Activated naive CD4-positive, alpha-beta T cell treated with anti-CD3 and anti-CD28 coated beads, Interleukin-2, amount 50 U/mL, for 24 hours (primary cell): ENCODE data around the gene GRK5.
"Not testable (repeated sequence)": the region's sequence is repeated elsewhere in the genome, so short reads cannot be mapped to it uniquely, and the experiment has no call there.

ENCODE experiments used
- H3K27ac Mint-ChIP-seq: one replicate; pipeline ENCODE4 v1.8.0; 2021; ENCODE audit warnings: mild to moderate bottlenecking, mixed read lengths
- H3K27me3 Mint-ChIP-seq: one replicate; pipeline ENCODE4 v1.8.0; 2021; ENCODE audit warnings: mixed read lengths
- H3K36me3 Mint-ChIP-seq: one replicate; pipeline ENCODE4 v1.8.0; 2021; ENCODE audit warnings: mixed read lengths
- H3K4me1 Mint-ChIP-seq: one replicate; pipeline ENCODE4 v1.8.0; 2021; ENCODE audit warnings: mixed read lengths
- H3K4me3 Mint-ChIP-seq: one replicate; pipeline ENCODE4 v1.8.0; 2021; ENCODE audit warnings: mild to moderate bottlenecking, mixed read lengths
- H3K9me3 Mint-ChIP-seq: one replicate; pipeline ENCODE4 v1.8.0; 2021; ENCODE audit warnings: mixed read lengths

GRK5 gene

DNA sequence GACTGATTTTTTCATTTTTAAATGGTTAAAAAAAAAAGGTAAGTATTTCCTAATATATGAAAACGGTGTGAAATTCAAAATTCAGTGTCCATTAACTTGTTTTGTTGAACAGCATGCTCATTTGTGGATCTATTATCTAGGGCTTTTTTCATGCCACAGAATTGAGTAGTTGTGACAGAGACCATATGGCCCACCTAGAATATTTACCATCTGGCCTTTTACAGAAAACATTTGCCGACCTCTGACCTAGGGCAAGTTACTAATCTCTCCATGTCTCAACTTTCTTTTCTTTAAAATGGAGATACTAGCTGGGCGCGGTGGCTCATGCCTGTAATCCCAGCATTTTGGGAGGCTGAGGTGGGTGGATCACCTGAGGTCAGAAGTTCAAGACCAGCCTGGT is 41.3 kb downstream of the GRK5 start:
- Mint-ChIP-seq H3K4me1 (peaks cover 46% of the 10 kb centered on the region), H3K9me3 (no peaks in the 10 kb centered on the region), H3K27me3 (no peaks in the 10 kb centered on the region), H3K36me3 (no peaks in the 10 kb centered on the region), H3K4me3 (no peak overlapping the region), H3K27ac (no peak overlapping the region)

GRCh38 chr10:119250641-119251314 is 43.4 kb downstream of the GRK5 start:
- Mint-ChIP-seq H3K4me3 (no peak overlapping the region), H3K27ac (peak overlapping the region; percentile 35), H3K36me3 (peaks cover 2% of the 10 kb centered on the region), H3K9me3 (no peaks in the 10 kb centered on the region), H3K27me3 (no peaks in the 10 kb centered on the region), H3K4me1 (peaks cover 46% of the 10 kb centered on the region)

- no peaks in the 10 kb centered on the region for H3K27me3 Mint-ChIP-seq
- no peak overlapping the region for H3K27ac Mint-ChIP-seq
- H3K36me3 Mint-ChIP-seq: peaks cover 2% of the 10 kb centered on the region
- no peak overlapping the region for H3K4me3 Mint-ChIP-seq
- peaks cover 46% of the 10 kb centered on the region for H3K4me1 Mint-ChIP-seq
- H3K9me3 Mint-ChIP-seq: no peaks in the 10 kb centered on the region
Measured at GRCh38 chr10:119251315-119251708, 43.9 kb downstream of the GRK5 start.

DNA sequence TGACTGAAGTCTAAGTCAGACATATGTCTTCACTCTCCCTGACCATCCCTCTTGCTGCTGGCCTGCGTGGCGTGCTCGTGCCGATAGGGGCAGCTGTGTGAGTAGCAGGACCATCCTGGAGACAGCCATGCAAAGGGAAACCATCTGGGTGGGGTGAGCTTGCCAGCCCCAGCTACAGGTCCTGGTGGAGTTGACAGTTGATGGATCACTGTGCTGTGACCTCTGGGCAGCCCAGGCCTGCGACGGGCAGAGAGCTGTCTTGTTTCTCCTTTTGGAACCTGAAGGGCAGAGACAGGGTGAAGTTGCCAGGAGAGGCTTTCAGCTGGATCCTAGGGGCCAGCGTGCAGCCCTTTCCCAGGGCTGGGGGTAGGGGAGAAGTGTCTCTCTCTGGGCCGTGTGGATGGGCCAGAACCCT is 44.7 kb downstream of the GRK5 start:
- Mint-ChIP-seq H3K27me3 (no peaks in the 10 kb centered on the region), H3K4me1 (peaks cover 48% of the 10 kb centered on the region), H3K4me3 (no peak overlapping the region), H3K27ac (no peak overlapping the region), H3K9me3 (no peaks in the 10 kb centered on the region), H3K36me3 (peaks cover 2% of the 10 kb centered on the region)

- Mint-ChIP-seq H3K36me3 (peaks cover 2% of the 10 kb centered on the region), H3K4me3 (no peak overlapping the region), H3K9me3 (no peaks in the 10 kb centered on the region), H3K4me1 (peaks cover 44% of the 10 kb centered on the region), H3K27me3 (no peaks in the 10 kb centered on the region), H3K27ac (peak overlapping the region; percentile 8)
Measured at GRCh38 chr10:119252470-119253151, 45.2 kb downstream of the GRK5 start.

DNA sequence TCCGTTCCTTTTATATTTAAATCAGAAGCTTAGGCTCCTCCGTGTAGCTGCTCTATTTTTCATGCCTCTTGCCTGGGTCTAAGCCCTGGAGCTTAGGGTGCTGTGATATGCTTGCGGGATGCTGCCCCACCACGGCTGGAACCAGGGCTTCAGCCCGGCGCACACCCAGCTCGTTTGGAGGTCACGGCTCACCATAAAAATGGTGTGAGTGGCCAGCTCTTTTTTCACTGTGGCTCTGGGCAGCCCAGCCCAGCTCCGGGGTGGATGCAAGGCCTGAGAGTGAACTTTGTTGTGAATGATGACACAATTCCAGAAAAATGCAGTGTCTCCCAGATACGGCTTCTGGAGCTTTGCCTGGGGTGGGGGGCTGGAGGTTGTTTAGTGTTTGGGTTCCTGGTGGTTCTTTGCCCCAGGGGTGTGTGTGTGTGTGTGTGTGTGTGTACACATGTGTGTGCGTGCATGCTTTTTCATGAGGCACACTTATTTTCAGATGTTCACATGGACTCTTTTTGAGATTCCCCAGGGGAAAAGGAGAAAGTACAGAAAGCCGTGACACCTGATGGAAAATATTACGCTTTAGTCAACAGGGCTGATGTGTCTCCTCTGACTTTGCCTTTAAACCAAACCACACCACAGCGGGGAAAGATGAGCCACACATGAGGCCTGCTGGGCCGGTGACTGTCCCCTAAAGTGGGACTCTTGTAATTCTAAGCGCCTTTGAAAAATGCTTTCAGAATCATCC is 46.2 kb downstream of the GRK5 start:
- Mint-ChIP-seq H3K27ac (peak overlapping the region; percentile 92), H3K9me3 (no peaks in the 10 kb centered on the region), H3K27me3 (no peaks in the 10 kb centered on the region), H3K4me3 (peak overlapping the region; percentile 52), H3K4me1 (peaks cover 52% of the 10 kb centered on the region), H3K36me3 (peaks cover 3% of the 10 kb centered on the region)

- H3K9me3 Mint-ChIP-seq: no peaks in the 10 kb centered on the region
- H3K4me3 Mint-ChIP-seq: peak overlapping the region; percentile 52
- no peaks in the 10 kb centered on the region for H3K27me3 Mint-ChIP-seq
- H3K36me3 Mint-ChIP-seq: peaks cover 3% of the 10 kb centered on the region
- peak overlapping the region; percentile 92 for H3K27ac Mint-ChIP-seq
- H3K4me1 Mint-ChIP-seq: peaks cover 55% of the 10 kb centered on the region
Measured at GRCh38 chr10:119254335-119254734, 47.0 kb downstream of the GRK5 start.

- H3K36me3 Mint-ChIP-seq: peaks cover 3% of the 10 kb centered on the region
- no peak overlapping the region for H3K4me3 Mint-ChIP-seq
- H3K27ac Mint-ChIP-seq: no peak overlapping the region
- H3K9me3 Mint-ChIP-seq: no peaks in the 10 kb centered on the region
- H3K27me3 Mint-ChIP-seq: no peaks in the 10 kb centered on the region
- H3K4me1 Mint-ChIP-seq: peaks cover 50% of the 10 kb centered on the region
Measured at GRCh38 chr10:119256030-119256429, 48.7 kb downstream of the GRK5 start.

- H3K4me1 Mint-ChIP-seq: peaks cover 43% of the 10 kb centered on the region
- H3K9me3 Mint-ChIP-seq: no peaks in the 10 kb centered on the region
- H3K4me3 Mint-ChIP-seq: no peak overlapping the region
- H3K36me3 Mint-ChIP-seq: peaks cover 6% of the 10 kb centered on the region
- no peaks in the 10 kb centered on the region for H3K27me3 Mint-ChIP-seq
- no peak overlapping the region for H3K27ac Mint-ChIP-seq
Measured at GRCh38 chr10:119256897-119257296, 49.5 kb downstream of the GRK5 start.

DNA sequence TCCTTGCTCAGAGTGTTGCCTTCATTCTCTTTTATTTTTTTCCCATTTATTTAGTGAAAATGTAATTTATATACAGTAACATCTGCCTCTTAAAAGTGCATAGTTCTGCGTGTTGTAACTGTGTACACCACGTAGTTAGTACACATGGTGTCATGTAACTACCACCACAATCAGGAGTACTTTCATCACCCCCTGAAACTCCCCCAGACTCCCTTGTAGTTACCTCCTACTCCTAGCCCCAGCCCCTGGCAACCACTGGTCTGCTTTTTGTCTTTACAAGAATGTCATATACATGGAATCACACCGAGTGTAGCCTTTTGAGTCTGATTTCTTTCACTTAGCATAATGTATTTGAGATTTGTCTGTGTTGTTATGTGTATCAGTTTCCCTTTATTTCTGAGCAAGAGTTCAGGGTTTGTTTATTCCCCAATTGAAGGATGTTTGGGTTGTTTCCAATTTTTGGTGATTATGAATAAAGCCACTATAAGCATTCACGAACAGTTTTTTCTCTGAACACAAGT is 50.6 kb downstream of the GRK5 start:
- H3K36me3 Mint-ChIP-seq: peaks cover 6% of the 10 kb centered on the region
- H3K4me1 Mint-ChIP-seq: peaks cover 36% of the 10 kb centered on the region
- H3K27ac Mint-ChIP-seq: peak overlapping the region; percentile 31
- H3K27me3 Mint-ChIP-seq: no peaks in the 10 kb centered on the region
- no peak overlapping the region for H3K4me3 Mint-ChIP-seq
- no peaks in the 10 kb centered on the region for H3K9me3 Mint-ChIP-seq

- Mint-ChIP-seq H3K4me3 (no peak overlapping the region), H3K36me3 (peaks cover 5% of the 10 kb centered on the region), H3K27me3 (no peaks in the 10 kb centered on the region), H3K27ac (peak overlapping the region; percentile 13), H3K9me3 (no peaks in the 10 kb centered on the region), H3K4me1 (peaks cover 27% of the 10 kb centered on the region)
Measured at GRCh38 chr10:119259345-119259744, 52.0 kb downstream of the GRK5 start.

DNA sequence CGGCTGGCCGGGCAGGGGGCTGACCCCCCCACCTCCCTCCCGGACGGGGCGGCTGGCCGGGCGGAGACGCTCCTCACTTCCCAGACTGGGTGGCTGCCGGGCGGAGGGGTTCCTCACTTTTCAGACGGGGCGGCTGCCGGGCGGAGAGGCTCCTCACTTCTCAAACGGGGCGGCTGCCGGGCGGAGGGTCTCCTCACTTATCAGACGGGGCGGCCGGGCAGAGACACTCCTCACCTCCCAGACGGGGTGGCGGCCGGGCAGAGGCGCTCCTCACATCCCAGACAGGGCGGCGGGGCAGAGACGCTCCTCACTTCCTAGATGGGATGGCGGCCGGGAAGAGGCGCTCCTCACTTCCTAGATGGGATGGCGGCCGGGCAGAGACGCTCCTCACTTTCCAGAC is 53.6 kb downstream of the GRK5 start:
- not testable (repeated sequence) for H3K4me3 Mint-ChIP-seq, H3K27ac Mint-ChIP-seq, H3K9me3 Mint-ChIP-seq, H3K27me3 Mint-ChIP-seq
- Mint-ChIP-seq H3K4me1 (peaks cover 27% of the 10 kb centered on the region), H3K36me3 (peaks cover 10% of the 10 kb centered on the region)

GRCh38 chr10:119263951-119264617 is 56.7 kb downstream of the GRK5 start:
- Mint-ChIP-seq H3K4me3 (no peak overlapping the region), H3K27ac (peak overlapping the region; percentile 19), H3K4me1 (peaks cover 25% of the 10 kb centered on the region), H3K36me3 (peaks cover 9% of the 10 kb centered on the region), H3K9me3 (no peaks in the 10 kb centered on the region), H3K27me3 (no peaks in the 10 kb centered on the region)

DNA sequence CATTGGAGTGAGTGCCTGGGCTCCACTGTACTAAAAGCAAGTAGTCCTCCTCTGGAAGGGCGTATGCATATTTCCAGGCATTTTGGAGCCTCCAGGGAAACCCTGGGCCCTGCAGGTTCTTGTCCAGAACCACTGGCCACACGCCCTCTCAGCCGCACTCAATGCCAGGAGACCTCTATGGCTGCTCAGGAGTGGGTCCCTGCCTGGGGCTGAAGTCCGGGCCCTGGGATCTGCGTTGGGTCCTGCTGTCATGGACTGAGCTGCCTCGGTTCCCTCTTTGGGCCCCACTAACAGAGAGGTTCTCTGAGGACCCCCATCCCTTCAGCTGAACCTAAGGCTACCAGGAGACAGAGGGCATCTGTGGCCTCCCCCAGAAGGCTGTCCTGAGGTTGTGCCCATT is 58.3 kb downstream of the GRK5 start:
- peaks cover 35% of the 10 kb centered on the region for H3K4me1 Mint-ChIP-seq
- peaks cover 11% of the 10 kb centered on the region for H3K36me3 Mint-ChIP-seq
- no peaks in the 10 kb centered on the region for H3K27me3 Mint-ChIP-seq
- no peaks in the 10 kb centered on the region for H3K9me3 Mint-ChIP-seq
- no peak overlapping the region for H3K4me3 Mint-ChIP-seq
- H3K27ac Mint-ChIP-seq: no peak overlapping the region

GRCh38 chr10:119267384-119267783 is 60.0 kb downstream of the GRK5 start:
- no peak overlapping the region for H3K27ac Mint-ChIP-seq
- no peak overlapping the region for H3K4me3 Mint-ChIP-seq
- H3K27me3 Mint-ChIP-seq: no peaks in the 10 kb centered on the region
- H3K36me3 Mint-ChIP-seq: peaks cover 8% of the 10 kb centered on the region
- H3K9me3 Mint-ChIP-seq: no peaks in the 10 kb centered on the region
- H3K4me1 Mint-ChIP-seq: peaks cover 51% of the 10 kb centered on the region
